Vagina (tissue), 2 donors: Measurements from ENCODE around the gene MATCAP1. TPM values are rescaled to one million over a fixed set of nuclear protein-coding genes. Genes with fewer than 3 reads are reported as not detected.

ENCODE experiments used
- DNase-seq, 2 donors: peaks; one replicate each; pipeline ENCODE4 v3.0.0-alpha.2; 2017; ENCODE audit errors: extremely low spot score in 2 of 2
- H3K27ac ChIP-seq: fragments of 200-600 bp; sonication (generic); one replicate; pipeline ENCODE4 v1.5.1; 2019
- H3K27me3 ChIP-seq: fragments of 200-600 bp; sonication (generic); one replicate; pipeline ENCODE4 v1.5.1; 2019
- H3K36me3 ChIP-seq, 2 donors: fragments of 200-600 bp; sonication (generic); one replicate each; pipeline ENCODE4 v1.5.1; 2017 to 2019
- H3K4me1 ChIP-seq: fragments of 200-600 bp; sonication (generic); one replicate; pipeline ENCODE4 v1.5.1; 2019
- H3K4me3 ChIP-seq, 2 donors: fragments of 200-600 bp; sonication (generic); 1 replicate in 1 of 2; 2 replicates in 1 of 2; pipeline ENCODE4 v1.5.1; 2016 to 2019
- H3K9me3 ChIP-seq: fragments of 200-600 bp; sonication (generic); one replicate; pipeline ENCODE4 v1.5.1; 2019
- POLR2A ChIP-seq, 2 donors: fragments of 450-650 bp; IDR thresholded peaks; one replicate each; pipeline ENCODE4 v1.6.1; 2017; ENCODE audit warnings: antibody characterized with exemption in 2 of 2, mild to moderate bottlenecking in 2 of 2, moderate library complexity in 2 of 2
- POLR2AphosphoS5 ChIP-seq, 2 donors: sonication (generic); formaldehyde crosslinking; IDR thresholded peaks; one replicate each; pipeline ENCODE4 v1.9.0; 2017; ENCODE audit warnings: antibody characterized with exemption in 2 of 2, mild to moderate bottlenecking in 2 of 2, low read depth in 1 of 2; ENCODE audit not compliant: insufficient read depth in 1 of 2
- intact Hi-C: fragments of 100-400 bp; cut with DNase I; formaldehyde crosslinking; loops from one replicate; pipeline ENCODE4 v1.15.1; 2023
- total RNA-seq: library from RNA; depleted of rRNA; stranded (reverse); fragments of >200 nt; gene quantifications from one replicate; pipeline ENCODE4 v1.2.3, GENCODE V29; 2016
- TF ChIP-seq, protein P1 (sequence below), 3 experiments: fragments of 450-650 bp in 2 of 3; fragments of 200-600 bp in 1 of 3; sonication (generic) in 1 of 3; IDR thresholded peaks; one replicate each; pipeline ENCODE4 v1.5.1; 2017 to 2019; ENCODE audit warnings: antibody characterized with exemption in 3 of 3, mild to moderate bottlenecking in 2 of 3, moderate library complexity in 2 of 3

Gene MATCAP1
- total RNA-seq, 1 donor from 2014 or later: 17.4 TPM

- Histone ChIP-seq H3K4me1 (peaks cover 24% of the 10 kb centered on the region), H3K27ac (peak within 1 kb of the TSS; percentile 85), H3K9me3 (no peaks in the 10 kb centered on the region), H3K4me3 (peak within 1 kb of the TSS; percentile 60 to 71), H3K36me3 (peaks cover 0 to 26% of the 10 kb centered on the region in 2 donors), H3K27me3 (no peaks in the 10 kb centered on the region)
- DNase-seq: no peak
- intact Hi-C loops: loop anchor here (5.0 kb wide), 1 partner anchor 36 kb away; no protein-coding TSS in a partner anchor
- TF ChIP-seq POLR2A (IDR thresholded peaks at IDR 0.05) (no peak), POLR2AphosphoS5 (IDR thresholded peaks at IDR 0.05; ENCODE audit: insufficient read depth in 1 of 2, low read depth in 1 of 2) (peak in 1 of 2 donors; percentile 84)
These were observed 32.8 kb downstream of the MATCAP1 start, which contains the start of gene B3GNT9 for GRCh38 chr16:67150833-67151396. TSS of gene B3GNT9 (minus strand) at chr16:67150998. CDS start at chr16:67150485, 513 bp downstream.

- peak overlapping the region; percentile 60 to 71 for H3K4me3 ChIP-seq
- no peak for TF ChIP-seq POLR2A (IDR thresholded peaks at IDR 0.05)
- TF ChIP-seq, protein P1, sequence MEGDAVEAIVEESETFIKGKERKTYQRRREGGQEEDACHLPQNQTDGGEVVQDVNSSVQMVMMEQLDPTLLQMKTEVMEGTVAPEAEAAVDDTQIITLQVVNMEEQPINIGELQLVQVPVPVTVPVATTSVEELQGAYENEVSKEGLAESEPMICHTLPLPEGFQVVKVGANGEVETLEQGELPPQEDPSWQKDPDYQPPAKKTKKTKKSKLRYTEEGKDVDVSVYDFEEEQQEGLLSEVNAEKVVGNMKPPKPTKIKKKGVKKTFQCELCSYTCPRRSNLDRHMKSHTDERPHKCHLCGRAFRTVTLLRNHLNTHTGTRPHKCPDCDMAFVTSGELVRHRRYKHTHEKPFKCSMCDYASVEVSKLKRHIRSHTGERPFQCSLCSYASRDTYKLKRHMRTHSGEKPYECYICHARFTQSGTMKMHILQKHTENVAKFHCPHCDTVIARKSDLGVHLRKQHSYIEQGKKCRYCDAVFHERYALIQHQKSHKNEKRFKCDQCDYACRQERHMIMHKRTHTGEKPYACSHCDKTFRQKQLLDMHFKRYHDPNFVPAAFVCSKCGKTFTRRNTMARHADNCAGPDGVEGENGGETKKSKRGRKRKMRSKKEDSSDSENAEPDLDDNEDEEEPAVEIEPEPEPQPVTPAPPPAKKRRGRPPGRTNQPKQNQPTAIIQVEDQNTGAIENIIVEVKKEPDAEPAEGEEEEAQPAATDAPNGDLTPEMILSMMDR (IDR thresholded peaks at IDR 0.05): no peak
- no peak for TF ChIP-seq POLR2AphosphoS5 (IDR thresholded peaks at IDR 0.05; ENCODE audit: insufficient read depth in 1 of 2, low read depth in 1 of 2)
- peak overlapping the region; percentile 85 for H3K27ac ChIP-seq
- intact Hi-C loops: loop anchor here (5.0 kb wide), 1 partner anchor 37 kb away; no protein-coding TSS in a partner anchor
- DNase-seq: no peak
- no peaks in the 10 kb centered on the region for H3K9me3 ChIP-seq
- peaks cover 17% of the 10 kb centered on the region for H3K4me1 ChIP-seq
- peaks cover 0 to 33% of the 10 kb centered on the region in 2 donors for H3K36me3 ChIP-seq
- no peaks in the 10 kb centered on the region for H3K27me3 ChIP-seq
These were observed 33.5 kb downstream of the MATCAP1 start for GRCh38 chr16:67150047-67150832.

- Histone ChIP-seq H3K36me3 (peaks cover 0 to 41% of the 10 kb centered on the region in 2 donors), H3K4me3 (peak overlapping the region in 1 of 2 donors; percentile 71), H3K4me1 (peaks cover 9% of the 10 kb centered on the region), H3K27me3 (no peaks in the 10 kb centered on the region), H3K9me3 (no peaks in the 10 kb centered on the region), H3K27ac (no peak overlapping the region)
- intact Hi-C loops: loop anchor here (5.0 kb wide), 1 partner anchor 38 kb away; no protein-coding TSS in a partner anchor
- peak in 1 of 2 donors; percentile 31 for TF ChIP-seq POLR2AphosphoS5 (IDR thresholded peaks at IDR 0.05; ENCODE audit: insufficient read depth in 1 of 2, low read depth in 1 of 2)
- TF ChIP-seq, protein P1 (IDR thresholded peaks at IDR 0.05): no peak
- DNase-seq: no peak
These were observed 34.3 kb downstream of the MATCAP1 start for GRCh38 chr16:67149276-67150046.

DNA sequence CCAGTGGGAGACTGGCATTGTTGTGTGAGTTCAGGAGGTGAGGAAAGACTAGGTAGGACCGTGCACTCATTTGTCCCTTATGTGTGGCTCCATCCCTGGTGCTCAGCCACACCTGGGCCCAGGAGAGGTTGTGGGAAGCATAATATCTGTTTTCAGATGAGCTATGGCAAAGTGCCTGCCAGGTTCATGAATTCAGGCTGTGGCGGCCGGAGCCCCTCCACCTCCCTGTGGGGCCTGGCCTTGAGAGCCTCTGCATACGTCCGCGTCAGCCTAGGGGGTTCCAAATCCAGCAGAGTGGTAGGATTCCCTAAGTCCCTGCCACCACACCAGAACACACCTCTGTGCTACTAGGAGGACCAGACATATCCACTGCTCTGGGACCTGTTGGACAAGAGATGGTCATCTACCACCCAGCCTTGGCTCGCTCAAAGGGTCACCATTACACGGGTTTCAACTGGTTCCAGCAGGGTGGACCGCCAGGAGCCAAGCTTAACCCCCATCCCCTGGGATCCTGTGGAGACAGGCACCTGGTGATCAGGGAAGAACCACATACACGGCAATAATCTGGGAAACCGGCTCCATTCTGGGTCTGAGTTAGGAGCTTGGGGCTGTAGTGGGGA is 35.0 kb downstream of the MATCAP1 start:
- intact Hi-C loops: no loop called here
- Histone ChIP-seq H3K36me3 (peaks cover 0 to 48% of the 10 kb centered on the region in 2 donors), H3K27ac (no peak overlapping the region)

More for the DNA sequence above, 35.0 kb downstream of the MATCAP1 start:
- no peak for TF ChIP-seq POLR2A (IDR thresholded peaks at IDR 0.05)
- TF ChIP-seq POLR2AphosphoS5 (IDR thresholded peaks at IDR 0.05; ENCODE audit: insufficient read depth in 1 of 2, low read depth in 1 of 2): no peak
- TF ChIP-seq, protein P1 (IDR thresholded peaks at IDR 0.05): no peak
- Histone ChIP-seq H3K4me3 (no peak overlapping the region), H3K4me1 (peaks cover 8% of the 10 kb centered on the region), H3K9me3 (no peaks in the 10 kb centered on the region), H3K27me3 (no peaks in the 10 kb centered on the region)
- DNase-seq: no peak
